ENCODE results near the gene IGFBPL1.
A peak's percentile ranks its signal among the peaks of the same experiment; 100 is the strongest.
"Not testable (repeated sequence)": the region's sequence is repeated elsewhere in the genome, so short reads cannot be mapped to it uniquely, and the experiment has no call there.

Gene IGFBPL1

DNA sequence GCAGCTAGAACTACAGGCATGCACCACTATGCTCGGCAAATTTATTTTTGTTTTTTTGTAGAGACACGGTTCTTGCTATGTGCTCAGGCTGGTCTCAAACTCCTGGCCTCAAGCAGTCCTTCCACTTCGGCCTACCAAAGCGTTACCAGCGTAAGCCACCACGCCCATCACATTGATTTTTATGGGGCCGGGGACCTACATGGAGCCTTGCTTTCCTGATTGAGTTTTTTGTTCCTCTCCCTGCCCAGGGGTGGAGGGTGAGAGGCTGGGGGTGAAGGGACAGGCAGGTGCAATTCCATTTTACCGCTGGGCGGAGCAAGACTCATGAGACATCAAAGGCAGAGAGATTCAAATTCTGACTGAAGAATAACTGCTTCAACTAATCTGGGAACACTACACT, 29.8 kb downstream of the IGFBPL1 start:
- no peak for DNase-seq

DNA sequence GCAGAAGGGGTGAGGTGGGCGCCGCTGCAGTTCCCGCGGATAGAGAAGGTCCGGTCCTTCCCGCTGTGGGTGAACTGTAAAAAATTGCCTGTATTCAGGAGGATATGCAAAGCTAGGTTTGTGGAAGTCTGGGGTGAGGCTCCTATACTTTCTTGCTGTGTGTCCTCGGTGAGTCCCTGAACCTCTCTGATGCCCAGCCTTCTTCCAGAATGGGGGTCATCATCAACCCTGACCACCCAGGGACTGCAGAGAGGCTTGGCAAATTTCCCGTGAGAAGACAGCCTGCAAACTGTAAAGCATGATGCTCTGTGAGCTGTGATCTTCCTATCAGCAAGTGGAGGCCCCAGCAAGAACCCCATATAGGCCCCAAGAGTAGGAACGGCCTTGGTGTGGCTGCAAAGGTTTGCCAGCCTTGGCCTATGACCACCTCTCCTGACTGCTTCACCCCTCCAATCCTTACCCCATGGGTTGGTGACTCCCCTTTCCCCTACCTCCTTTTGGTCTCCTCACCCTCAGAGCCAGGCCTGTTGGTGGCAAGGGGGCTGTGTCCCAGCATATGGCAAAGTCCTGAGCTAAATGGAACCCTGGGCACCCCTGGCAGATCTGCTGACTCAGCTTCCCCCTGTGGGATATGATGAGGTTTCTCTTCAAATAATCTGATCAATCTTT, 31.0 kb downstream of the IGFBPL1 start:
- no peak for DNase-seq

DNA sequence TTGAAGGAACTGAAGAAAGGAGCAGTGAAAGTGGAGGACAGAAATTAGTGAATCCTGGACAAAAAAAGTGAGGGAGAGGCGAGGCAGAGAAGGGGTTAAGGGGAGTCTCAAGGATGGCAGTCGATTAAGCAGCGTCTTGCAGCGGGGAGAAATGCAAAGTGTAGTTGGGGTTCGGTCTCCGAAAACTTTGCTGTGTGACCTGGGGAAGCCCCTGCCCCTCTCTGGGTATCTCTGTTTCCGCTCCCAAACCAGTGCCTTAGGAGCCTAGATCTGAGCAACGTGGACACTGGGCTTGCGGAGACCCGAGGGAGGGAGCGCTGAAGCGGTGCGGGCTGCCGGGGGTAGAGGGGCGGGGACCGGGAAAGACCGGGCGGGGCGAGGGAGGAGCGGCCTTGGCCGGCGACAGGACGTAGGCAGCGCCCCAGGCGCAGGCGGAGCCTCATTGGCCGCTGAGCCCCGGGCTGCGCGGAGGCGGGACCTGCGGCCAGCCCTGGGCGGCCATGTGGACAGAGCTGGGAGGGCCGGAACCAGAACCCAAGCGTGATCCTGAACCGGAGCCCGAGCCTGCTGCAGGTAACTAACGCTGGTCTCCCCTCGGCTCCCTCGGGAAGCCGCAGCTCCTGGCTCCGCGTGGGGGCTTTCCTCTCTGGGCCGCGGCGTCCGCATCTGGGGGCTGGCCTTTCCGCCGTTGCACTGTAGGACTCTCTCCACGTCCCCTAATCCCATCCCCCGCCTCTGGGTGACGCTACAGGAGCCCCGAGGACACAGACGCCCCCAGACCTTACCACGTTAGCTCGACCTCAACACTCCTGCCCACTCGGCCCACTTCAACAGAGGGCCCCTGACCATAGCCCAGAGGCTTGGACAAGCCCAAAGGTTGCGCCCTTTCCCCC, 31.8 kb downstream of the IGFBPL1 start, which contains the start of gene ALDH1B1:
TSS of gene ALDH1B1 (plus strand) at position 468 of the 893 bp plus-strand sequence. CDS start 3,047 bp downstream, outside the sequence.
- peak; percentile 98 for DNase-seq

DNA sequence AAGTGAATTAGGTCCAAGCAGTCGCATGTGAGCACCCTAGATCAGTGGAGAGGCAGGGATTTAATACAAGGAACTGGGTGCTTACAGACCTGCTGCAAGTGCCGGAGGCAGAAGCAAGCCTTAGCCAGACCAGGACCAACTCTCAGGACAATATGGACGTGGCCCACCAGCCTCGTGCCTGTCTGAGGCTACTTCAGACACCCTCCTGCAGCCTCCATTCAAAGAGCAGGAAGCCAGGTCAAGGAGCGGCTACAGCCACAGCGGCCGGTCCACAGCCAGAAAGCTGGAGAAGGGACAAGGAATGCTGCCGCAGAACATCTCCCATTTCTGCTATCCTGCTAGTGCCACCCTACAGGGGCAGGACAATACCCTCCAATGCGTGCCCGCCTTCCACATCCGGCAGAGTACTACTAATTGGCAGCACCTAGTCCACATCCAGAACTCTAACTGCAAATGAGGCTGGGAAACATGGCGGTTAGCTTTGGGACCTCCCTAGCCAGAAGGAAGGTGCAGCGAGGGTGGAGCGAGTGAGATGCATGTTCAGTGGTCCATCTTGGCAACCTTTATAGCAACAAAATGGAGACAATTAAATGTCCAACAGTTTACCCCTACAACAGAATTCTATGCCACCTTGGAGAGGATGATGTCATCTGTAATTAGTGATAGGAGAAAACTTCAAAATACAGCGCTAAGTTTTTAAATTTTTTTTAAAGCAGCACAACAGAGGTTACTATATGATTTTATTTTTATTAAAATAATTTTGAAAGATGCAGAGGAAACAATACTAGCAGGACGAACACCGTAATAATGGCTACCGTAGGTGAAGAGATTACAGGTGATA, 32.8 kb downstream of the IGFBPL1 start:
- no peak for DNase-seq

DNA sequence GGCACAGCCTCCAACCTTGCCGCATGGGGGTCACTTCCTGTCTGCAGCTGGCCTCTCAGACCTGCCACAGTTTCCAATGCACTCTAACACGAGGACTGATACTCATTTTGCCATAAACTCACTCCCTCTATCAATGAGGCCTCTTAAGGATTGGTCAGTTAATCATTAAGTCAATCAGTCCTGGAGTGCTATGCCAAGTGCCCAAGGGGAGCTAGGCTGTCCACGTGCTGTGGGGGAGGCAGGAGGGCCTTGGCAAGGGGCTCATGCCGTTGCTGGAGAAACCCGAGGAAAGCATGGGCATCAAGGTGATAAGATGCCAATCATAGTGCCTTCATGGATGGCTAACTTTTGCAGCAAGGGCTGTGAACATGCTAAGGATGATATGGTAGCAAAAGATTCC, 33.4 kb downstream of the IGFBPL1 start:
- no peak for DNase-seq

DNA sequence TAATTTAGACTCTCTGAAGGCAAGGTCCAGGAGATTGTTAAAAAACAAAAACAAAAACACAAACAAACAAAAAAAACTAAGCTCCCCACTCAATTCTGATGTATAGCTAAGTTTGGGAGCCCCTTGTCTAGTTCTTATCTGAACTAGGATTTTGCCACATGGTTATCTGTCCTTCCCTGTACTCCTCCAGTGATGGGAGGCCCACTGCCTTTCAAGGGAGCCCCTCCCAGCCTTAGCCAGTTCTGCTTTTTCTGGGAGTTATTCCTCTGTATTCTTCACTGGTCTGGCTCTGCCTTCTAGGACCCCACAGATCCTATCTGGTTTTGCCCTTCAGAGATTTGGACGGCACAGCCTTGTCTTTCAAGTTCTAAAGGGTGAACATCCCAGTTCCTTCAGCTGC, 33.8 kb downstream of the IGFBPL1 start:
- no peak for DNase-seq

DNA sequence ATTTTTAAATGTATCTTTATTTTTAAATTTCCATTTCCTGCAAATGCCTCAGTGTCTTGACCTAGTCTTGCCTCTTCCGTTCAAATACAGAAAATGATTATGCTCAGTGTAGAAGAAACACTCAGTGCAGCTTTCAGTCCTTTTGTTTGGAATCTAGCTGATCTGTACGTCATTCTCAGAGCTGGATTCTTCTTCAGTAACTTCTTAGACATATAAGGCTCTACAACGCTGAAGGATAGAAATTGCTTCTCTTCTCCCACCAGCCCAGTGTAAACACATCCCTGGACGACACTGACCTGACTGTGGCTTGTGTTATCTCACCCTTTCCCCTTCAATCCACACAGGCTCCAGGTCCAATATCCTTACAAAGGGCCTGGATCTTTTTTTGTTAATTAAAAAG, 34.9 kb downstream of the IGFBPL1 start:
- no peak for DNase-seq

DNA sequence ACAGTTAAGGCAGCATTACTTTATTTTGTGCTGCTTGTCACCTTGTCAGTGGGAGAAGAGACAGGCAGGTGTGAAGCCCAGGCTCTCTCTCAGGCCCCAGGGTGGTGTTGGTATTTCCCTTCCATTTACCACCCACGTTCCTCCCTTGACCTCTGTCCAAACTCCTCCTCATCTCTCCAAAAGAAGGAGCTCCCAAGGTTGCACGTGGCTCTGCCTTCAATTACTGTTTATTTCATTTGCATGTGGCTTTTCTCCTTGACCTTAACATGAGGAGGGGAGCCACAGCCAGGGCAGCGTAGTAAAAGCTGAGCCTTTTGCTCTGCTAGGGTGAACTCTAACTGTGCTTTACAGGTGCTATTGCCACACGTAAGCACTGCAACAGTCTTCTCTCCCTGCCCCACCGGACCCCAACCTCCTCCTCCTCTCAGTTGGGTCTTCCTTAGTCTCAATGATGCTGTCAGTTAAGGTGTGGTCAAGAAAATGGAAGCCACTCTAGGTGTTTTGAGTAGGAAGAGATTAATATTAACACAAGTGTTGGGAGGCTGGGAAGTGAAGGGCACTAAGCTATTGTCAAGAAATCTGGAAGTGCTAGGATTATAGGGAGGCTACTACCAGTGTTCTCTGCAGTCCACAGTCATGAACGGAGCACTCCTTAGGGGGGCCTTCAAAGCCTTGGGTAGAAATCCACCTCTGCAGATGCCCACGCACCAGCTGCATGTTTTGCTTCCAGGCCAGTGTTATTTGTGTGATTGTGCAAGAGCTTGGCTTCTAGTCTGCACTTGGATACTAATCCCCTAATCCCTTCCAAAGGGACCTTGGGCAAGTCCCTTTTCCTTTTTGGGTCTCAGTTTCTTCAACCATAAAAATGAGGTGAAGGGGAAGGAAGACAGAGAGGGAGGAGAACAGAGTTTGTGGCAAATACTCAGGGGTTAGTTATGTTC, 35.7 kb downstream of the IGFBPL1 start:
- DNase-seq = no peak

DNA sequence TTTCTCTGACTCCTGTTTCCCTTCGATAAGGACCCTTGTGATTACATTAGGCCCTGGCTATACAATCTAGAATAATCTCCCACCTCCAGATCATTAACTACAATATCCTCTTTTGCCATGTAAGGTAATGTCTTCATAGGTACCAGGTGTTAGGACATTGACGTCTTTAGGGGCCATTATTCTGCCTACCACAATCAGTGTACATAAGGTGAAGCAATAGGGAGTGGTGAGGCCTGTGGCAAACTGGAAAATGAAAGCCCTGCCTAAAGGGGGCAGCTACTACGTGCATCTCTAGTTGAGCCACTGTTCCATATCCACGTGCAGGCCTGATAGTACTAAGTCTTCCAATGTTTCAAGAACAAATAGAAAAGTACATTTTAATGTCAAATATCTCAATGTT, 36.5 kb downstream of the IGFBPL1 start:
- DNase-seq = no peak

DNA sequence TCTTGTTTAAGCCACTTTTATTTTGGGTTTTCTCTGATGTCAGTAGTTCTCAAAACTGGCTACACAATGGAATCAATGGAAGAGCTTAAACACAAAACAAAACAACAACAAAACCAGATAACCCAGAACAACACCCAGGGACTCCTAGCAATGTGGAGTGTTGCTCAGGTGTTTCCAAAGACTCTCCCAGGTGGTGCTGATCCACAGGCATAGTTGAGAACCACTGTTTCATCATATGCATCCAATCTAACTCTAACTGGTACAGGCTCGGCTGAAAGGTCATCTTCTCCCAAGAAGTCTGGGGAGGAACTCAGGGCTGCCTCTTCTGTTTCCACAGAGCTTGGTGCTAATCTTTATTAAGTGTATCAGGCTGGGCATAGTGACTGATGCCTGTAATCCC, 37.2 kb downstream of the IGFBPL1 start:
- DNase-seq = no peak

DNA sequence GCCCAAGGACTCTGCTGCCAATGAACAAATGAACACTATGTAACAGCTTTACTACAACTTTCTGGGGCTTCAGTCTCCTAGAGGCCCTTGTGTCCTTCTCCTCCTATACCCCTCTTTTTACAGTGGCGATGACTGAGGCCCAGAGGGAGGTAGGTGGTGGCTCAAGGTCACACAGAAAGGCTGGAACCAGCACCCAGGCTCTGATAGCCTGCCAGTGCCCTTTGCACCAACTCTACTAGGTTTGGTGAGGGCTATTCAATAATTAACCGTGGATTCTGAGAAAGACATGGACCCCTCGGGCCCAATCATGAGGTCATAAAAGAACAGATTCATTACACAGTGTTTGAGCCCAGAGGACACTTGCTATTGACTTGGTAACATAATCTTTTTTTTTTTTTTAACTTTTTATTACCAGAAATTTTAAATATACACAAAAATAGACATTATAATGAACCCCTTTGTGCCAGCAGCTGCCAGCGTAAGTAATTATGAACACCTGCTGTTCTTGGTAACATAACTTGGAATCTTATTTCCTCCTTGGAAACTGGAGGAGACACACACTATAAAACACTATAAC, 37.8 kb downstream of the IGFBPL1 start:
- DNase-seq = no peak

DNA sequence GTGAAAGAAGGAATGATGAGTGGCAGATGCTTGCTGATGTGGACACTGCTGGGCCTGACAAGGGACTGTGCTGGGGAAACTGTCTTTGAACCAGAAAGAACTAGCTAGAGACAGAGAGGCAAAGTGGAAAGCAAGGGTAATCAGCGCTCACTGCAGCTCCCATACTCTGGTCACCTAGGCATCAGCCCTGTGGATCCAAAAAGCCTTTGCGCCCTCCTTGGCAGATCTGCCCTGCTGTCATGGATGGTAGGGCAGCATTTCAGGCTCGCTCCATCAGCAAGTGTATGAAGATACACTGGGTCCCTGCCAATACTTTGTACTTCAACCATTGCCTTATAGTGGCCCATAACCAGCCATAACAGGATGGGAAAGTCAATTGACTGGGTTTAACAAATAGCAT, 38.4 kb downstream of the IGFBPL1 start:
- no peak for DNase-seq

DNA sequence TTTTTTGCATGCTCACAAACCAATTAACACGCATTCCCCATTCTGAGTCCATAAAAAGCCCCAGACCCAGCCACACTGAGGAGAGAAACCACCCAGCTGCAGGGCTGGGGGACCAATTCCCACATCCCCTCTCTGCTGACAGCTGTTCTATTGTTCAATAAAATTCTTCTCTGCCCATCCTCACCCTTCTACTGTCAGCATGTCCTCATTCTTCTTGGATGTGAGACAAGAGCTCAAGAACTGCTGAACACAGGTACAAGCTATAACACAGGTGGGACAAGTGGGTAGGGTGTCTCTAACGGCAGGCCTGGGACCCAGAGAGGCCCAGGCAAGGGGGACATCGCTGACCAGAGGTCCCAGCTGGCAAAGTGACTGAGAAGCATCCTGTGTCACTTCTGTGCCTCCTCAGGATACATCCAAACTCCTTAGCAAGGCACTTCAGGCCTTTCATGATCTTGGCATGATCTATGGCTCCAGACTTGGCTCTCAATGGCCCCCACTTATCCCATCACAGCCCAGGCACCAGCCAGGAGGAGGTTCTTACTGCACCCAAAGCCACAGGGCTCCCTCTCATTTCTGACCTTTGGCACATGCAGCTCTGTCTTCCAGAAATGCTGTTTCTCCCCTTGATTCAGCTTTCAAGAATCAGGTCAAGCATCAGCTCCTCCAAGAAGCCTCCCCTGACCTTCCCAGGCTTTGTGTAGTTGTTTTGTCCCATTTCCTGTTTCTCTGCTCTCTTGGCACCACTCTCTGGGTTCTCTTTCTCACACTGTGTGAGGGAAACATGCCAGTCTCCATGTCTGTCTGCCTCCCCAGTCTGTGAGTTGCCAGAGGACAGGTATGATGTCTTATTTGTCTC, 39.0 kb downstream of the IGFBPL1 start:
- no peak for DNase-seq

DNA sequence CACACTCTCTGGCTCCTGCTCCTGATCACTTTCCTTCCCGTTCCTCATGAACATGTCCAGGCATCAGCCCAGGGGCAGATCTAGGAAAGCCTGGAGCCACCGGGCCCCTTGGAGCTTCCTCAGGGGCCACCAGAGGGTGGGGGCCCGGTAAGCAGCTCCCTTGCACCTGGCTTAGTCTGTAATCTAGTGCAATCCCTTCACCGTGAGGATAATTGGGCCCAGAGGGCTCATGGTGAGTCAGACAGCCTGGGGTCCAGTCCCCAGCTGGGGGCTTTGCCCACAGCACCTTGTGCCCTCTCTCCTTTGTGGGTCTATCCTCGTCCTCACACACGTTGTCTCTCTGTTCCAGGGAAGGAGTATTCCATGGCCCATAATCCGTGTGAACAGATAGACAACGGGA, 42.1 kb downstream of the IGFBPL1 start:
- no peak for DNase-seq

DNA sequence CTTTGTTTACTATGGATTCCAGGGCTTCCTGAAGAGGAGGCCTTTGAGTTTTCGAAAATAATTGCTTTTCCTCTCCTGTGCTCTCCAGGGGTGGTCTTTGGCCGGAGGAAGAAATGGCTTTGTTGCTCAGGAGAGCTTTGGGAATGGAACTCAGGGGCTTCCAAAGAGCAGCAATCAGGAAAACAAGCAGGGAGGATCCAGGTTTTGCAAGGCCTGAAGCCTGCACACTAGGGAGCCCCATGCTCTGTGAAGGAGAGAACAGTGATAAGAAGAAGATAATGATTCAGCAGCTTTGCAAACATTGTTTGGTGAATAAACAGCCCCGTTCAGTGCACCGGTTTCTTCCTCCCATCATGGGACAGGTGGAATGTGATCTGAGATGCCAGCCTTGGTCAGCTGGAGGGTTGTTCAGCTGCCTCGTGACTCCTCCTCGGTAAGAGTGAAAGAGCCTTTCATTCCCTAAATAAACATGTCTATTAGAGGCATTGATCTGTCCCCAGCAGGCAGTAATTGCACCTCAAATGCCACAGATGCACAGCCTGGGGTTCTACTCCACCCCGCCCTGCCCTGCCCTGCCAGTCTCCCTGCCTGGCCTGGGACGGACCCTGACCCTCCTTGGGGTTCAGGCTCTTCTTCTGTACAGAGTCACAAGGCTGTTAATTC, 43.3 kb downstream of the IGFBPL1 start:
- DNase-seq = no peak

DNA sequence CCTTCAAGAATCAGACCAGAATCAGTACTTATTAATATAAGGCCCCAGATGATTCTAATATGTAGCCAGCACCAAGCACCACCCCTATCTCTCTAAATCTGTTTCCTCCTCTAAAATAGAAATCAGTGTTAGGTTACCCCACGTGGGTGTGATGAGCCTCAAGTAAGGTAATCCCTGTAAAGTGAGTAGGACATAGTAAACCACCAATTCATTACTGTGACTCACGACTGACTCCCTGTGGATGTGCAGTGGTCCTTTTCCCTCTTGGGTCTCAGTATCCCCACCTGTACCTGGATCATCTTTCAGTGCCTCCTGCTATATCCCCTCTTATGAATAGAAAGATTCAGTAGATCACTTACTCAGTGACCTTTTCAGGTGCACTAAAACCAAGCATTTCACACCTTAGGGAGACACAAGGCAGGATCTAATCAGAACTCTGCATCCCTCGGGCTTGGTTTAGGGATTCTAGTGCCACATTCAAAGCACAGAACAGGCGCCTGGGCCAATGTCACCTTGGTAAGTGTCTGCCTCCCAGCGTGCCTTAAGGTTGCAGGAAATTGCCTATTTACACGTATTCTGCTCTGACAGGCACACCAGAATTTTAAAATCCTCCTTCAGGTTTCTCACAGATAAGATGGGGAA, 43.9 kb downstream of the IGFBPL1 start:
- DNase-seq = no peak

DNA sequence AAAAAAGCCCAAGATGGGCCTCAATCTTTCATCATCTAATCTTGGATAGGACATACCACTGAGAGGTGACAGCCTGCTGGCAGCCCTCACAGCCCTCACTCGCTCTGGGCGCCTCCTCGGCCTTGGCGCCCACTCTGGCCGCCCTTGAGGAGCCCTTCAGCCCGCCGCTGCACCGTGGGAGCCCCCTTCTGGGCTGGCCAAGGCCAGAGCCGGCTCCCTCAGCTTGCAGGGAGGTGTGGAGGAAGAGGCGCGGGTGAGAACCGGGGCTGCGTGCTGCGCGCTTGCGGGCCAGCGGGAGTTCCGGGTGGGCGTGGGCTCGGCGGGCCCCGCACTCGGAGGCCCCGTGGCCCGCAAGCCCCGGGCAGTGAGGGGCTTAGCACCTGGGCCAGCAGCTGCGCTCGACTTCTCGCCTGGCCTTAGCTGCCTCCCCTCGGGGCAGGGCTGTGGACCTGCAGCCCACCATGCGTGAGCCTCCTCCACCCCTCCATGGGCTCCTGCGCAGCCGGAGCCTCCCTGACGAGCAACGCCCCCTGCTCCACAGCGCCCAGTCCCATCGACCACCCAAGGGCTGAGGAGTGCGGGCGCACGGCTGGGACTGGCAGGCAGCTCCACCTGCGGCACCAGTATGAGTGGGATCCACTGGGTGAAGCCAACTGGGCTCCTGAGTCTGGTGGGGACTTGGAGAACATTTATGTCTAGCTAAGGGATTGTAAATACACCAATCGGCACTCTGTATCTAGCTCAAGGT, 46.7 kb downstream of the IGFBPL1 start:
- DNase-seq = not testable (repeated sequence)

DNA sequence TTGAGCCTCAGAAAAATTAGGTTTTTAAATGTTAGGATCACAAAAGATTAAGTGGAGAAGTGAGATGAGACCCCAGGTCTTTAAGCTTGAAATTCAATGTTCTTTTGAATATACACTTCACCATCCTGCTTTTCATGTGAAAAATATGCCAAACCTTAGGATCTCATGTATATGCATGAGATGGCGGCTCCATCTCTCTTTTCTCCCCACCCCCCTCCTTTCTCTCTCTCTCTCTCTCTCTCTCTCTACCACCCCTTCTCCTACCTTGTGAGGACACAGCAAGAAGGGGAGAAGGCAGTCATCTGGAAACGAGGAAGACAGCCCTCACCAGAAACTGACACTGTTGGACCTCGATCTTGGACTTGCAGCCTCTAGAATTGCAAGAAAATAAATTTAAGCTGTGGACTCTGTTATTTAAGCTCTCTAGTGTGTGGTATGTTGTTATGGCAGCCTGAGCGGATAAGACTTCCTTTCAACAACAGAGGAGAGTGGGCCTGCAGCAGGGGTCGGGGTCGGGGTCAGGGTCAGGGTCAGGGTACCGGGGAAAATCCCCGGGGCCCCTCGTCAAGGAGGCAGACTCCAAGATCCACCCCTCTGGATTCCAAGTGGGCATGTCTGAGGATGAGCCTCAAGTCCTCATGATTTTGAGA, 48.1 kb downstream of the IGFBPL1 start:
- no peak for DNase-seq

All from 8988T (cell line).